ENCODE results near the gene CTDP1.
A peak's percentile ranks its signal among the peaks of the same experiment; 100 is the strongest.

CTDP1 gene

GRCh38 chr18:79679552-79680099, at the start of gene CTDP1:
Gene CTDP1 (plus strand): TSS chr18:79679803. CDS start chr18:79679948, 145 bp downstream.
- peak; percentile 70 for DNase-seq (ENCODE audit: low read depth)

- no peak for DNase-seq (ENCODE audit: low read depth)
Observed at GRCh38 chr18:79630281-79631095, 49.1 kb upstream of the CTDP1 start.

GRCh38 chr18:79631096-79631507, 48.5 kb upstream of the CTDP1 start:
- DNase-seq (ENCODE audit: low read depth), result no peak

GRCh38 chr18:79631761-79632446, 47.7 kb upstream of the CTDP1 start:
- DNase-seq (ENCODE audit: low read depth), result no peak

DNA sequence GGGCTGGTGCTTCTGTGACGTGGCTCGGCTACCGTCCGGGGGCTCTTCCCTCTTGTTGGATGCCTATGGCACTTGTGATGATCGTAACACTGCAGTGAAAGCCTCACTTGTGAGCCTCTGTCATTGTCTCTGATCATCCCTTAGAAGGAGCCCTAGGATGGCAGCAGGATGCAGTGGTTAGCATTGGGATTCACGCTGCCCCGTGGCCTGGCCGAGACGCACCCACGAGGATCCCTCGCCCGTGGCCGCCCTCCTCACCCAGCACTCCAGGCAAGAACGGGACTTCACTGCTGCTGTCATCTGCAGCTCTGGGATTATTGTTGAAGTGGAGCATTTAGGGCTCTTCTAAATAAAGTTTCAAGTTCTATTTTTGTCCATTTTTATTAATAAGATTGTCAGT, 46.8 kb upstream of the CTDP1 start:
- DNase-seq (ENCODE audit: low read depth), result no peak

DNA sequence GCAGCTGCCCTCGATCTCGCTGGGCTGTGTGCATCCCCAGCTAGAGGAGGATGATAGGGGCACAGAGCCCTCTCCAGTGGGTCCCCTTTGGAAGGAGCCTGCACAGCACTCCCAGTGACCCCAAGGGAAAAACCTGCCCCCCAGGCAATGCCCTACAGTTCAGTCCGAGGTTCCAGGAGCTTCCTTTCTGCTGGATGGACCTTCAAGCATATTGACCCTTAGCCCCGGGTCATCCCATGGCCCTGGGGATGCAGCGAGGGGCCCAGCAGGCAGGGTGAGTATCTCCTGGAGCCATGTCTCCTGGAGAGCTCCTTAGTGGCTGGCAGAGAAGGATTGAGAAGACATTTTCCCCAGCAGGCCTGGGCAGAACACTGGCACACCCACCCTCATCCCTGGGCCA, 45.4 kb upstream of the CTDP1 start:
- DNase-seq (ENCODE audit: low read depth), result no peak

DNA sequence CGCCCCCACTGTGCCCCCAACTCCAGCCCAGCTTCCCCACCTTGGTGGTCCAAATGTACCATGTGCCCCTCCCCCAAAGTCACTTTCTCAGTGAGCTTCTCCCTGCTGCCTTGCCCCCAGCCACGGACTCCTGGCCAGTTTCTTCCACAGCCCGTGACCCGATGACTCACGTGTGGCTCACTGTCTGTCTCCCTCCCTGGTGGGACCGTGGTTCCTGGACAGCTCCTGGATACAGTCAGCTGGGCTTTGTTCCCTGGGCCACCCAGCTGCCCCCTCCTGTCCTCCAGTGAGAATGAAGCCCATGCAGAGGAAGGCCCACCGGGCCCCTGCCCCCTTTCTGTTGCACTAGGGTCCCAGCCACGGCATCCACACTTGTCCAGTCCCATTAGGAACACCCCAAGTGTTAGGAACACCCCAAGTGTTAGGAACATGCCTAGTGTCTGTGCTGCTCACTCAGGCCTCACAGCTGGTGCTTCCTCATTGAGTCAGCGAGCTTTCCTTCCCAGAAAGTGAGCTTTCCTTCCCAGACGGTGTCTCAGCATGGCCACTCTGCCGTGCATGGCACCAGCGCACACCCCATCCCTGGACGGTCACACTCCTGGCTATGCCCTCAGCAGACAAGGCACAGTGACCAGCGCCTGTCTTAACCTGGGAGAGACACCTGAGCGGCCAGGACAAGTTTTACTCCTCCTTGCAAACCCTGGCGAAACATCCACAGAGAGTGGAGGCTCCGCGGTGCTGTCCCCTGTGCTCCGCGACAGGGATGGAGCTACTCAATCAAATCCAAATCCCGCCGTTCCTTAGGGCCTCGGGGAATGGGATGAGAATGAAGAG, 44.8 kb upstream of the CTDP1 start:
- DNase-seq (ENCODE audit: low read depth), result no peak

GRCh38 chr18:79635427-79635726, 44.2 kb upstream of the CTDP1 start:
- no peak for DNase-seq (ENCODE audit: low read depth)

GRCh38 chr18:79637181-79637920, 42.3 kb upstream of the CTDP1 start:
- no peak for DNase-seq (ENCODE audit: low read depth)

DNA sequence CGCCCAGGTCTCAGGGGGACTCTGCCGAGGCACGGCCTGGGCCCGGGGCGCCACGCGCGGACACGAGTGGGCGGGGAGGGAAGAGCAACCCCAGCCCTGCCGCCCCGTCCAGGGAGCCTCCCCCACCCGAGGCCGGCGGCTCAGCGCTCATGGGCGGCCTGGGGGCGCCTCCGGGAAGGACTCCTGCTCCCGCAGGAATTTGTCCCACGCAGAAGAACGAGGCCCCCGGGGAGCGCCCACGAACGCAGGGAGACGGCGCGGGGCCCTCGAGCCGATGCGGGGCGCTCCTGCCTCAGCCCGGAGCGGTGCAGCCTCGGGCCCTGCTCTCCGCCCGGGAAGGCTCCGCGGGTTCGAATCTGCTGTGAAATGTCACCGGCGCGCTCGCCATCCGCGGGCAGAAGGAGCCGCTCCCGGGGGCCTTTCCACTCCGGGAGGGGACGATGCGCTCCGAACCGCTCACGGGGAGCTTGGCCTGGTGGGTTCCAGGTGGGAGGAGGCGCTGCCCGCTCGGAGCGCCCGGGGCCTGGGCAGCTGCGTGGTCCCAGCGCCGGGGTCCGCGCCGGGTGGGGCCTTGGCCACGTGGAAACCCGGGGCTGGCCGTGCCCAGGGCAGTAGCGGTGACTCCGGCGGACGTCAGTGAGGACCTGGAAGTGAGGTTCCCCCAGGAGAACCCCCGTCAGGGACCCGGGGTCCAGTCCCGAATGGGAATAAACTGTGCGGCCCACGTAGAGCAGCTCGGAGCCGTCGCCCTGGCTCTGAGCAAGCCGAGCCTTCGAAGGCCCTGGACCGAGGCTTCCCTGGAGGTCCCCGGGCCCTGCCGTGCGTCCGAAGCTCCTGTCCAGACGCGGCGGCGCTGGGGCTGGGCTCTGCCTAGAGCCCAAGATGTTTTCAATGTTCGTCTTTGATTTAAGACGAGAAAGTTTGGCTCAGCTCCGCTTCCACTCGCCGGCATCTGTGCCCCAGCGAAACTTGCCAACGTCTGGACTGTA, 41.4 kb upstream of the CTDP1 start:
- DNase-seq (ENCODE audit: low read depth), result no peak

GRCh38 chr18:79639072-79639829, 40.4 kb upstream of the CTDP1 start:
- no peak for DNase-seq (ENCODE audit: low read depth)

DNA sequence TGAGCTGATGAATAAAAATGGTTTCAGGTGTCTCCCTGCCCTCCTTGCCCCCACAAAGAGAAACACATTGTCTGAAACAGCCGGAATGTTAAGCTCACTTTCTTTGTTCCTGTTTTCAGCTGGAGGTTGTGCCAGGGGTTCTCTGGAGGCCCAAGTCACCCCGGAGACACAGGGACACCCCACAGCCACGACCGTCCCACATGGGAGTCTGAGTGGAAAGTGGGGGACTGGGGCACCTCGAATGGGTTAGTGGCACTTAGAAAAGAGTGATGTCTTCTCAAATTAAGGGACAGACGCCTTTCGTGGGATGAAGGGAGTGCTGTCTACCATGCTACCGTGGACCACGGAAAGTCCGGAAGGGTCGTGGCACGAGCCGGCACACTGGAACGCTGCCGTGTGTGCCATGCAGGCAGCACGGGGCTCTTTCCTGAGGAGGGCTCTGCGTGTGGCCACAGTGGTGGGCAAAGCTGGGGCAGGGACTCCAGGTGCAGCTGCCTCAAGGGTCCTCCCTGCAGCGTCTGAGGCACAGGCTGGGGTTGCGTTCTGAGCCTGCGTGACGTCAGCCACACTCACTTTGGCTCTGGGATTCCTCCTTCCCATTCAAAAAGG, 39.4 kb upstream of the CTDP1 start:
- no peak for DNase-seq (ENCODE audit: low read depth)

GRCh38 chr18:79640875-79641274, 38.7 kb upstream of the CTDP1 start:
- DNase-seq (ENCODE audit: low read depth), result no peak

- no peak for DNase-seq (ENCODE audit: low read depth)
Observed at GRCh38 chr18:79641722-79642497, 37.7 kb upstream of the CTDP1 start.

DNA sequence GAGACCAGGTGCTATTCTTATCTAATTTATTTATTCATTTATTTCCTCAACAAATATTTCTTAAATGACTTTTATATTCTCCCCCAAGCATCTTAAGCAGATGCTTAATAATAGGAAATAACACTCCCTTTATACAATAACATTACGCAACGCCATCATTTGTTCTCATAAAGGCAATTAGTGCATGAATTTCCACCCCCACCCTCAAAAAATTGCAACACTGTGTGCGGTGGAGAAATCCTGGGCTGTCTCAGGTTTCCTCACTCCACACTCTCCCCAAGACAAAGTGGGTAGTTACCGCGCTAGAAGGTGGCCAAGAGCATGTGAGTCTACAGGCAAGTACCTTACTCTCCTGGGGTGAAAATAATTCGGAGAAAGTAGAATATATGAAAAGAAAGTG, 37.0 kb upstream of the CTDP1 start:
- no peak for DNase-seq (ENCODE audit: low read depth)

DNA sequence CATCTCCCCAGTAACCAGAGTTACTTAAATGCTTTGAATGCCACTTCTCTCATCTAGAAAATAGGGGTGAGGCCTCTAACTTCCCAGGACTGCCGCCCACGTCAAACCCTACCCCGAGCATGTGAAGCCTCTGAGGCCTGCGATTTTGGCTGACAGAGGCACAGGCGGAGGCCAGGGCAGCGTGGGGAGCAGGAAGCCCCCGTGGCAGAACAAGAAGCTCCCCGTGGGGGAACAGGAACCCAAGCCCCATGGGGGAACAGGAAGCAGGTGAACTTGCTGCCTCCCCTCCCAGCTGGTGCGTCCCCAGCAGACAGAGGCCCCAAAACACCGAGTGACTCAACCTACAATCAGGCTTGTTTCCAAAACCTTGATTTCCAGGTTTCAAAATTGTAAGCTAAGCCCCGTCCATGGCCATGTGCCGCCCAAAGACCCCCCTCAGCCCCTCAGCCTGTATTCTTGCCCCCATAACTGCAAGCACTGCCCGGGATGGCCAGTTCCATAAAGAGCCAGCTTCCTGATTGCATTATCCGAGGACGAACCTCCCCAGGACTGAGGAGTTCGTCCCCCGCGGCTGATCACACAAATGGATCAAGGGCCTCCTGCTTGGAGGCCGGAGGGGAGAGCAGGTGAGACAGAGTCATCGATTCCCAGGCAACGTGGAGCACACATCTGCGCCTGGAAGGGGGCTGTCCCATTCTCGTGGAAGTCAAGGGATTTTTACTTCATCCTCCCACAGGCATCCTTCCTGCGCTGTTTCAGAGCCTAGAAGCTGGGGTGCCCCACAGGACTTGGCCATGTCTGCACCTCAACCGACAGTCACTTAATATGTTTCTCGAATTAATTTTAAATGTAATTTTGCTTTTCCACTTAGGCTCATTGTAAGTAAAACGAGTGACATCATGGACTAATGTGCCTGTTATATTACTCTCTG, 36.3 kb upstream of the CTDP1 start:
- no peak for DNase-seq (ENCODE audit: low read depth)

DNA sequence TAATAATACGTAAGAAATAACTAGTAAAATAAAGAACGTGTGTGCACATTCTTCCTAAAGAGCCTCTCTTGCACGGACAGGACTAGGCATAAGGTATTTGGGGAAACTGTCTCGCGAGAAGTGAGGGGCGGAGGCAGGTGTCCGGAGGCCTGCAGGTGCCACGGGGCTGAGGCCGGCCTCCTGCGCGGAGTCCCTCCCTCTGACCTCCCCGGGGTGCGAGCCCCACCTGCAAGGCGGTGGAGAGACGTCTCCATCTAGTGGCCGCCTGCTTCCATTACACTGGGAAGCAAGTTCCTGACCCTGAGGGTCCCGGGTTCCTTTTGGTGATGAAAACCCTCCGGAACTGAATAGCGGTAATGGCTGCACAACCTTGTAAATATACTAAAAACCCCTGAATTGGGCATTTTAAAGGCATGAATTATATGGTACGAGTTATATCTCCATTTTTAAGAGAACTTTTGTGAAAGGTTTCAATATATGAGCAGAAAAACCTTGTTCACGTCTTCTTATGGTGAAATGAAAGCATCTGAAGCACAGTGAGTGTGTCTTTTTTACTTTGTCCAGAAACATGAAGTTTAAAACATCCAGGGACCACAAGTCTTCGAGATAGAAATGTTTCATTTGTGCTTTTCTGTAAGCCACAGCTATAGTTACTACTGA, 35.5 kb upstream of the CTDP1 start:
- DNase-seq (ENCODE audit: low read depth), result peak; percentile 36
